Ramos (cell line): Measurements from ENCODE around the gene PBX3.

Experiments used
- in situ Hi-C: fragments of 300-500 bp; cut with MboI; formaldehyde crosslinking; loops from one replicate; pipeline ENCODE4 v1.14.3; 2022; ENCODE audit warnings: low sequenced_read_pairs; ENCODE audit not compliant: unreplicated experiment

PBX3 gene

DNA sequence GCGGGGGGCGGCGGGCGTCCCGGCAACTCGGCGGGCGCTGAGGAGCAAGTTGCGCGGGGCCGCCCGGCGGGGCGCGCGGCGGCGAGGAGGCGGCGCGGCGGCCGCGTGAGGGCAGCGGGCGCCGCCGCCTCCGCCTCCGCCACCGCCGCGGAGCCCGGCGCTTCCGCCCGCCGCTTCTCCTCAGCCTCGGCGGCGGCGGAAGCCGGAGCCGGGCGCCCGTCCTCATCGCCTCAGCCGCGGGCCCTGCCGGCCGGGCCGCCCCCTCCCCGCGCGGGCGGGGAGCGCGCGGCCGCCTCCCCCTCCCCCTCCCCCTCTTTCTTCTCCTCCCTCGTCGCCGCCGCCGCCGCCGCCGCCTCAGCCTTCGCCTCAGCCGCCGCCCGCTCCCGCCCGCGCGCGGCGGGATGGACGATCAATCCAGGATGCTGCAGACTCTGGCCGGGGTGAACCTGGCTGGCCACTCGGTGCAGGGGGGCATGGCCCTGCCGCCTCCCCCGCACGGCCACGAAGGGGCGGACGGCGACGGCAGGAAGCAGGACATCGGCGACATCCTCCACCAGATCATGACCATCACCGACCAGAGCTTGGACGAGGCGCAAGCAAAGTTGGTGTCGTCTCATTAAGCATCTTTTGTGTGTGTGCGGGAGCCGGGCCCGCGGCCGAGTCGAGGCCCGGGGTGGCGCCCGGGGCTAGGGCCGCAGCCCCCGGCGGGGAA, at the start of gene PBX3:
PBX3 (plus strand) TSS at position 321 of the 712 bp plus-strand sequence.
- in situ Hi-C loops: no loop called here

DNA sequence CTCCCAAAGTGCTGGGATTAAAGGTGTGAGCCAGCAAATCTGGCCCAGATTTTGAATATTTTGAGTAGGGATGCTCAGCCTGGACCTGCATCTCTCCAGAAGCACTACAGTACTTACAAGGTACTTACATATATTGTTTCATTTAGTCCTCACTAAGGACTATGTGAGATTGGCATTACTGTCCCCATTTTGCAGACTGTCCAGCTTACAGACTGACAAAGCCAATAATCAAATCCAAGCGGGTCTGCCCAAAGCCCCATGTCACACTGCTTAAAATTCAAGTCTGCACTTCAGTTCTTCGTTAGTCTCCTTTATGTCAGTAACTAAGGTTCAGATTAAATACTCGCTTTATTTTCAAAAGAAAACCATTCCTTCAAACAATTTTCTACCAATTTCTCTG, 47.3 kb upstream of the PBX3 start:
- in situ Hi-C loops: no loop called here

DNA sequence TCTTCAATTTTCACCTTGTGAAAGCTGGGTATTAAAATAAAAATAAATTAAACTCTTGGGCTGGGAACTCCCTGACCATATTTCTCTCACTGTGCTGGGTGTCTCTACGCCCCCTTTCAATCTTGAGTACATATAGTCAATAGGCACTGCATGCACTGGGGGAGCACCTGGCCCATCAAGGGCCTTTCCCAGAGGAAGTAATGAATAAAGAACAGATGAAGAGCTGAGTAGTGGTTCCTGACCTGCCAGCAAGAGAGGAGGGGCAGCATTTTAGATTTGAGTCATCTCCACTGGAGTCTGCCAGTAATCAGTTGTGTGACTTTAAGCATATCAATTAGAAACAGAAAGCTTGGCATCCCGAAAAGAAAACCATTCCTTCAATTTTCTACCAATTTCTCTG, 46.4 kb upstream of the PBX3 start:
- in situ Hi-C loops: no loop called here

DNA sequence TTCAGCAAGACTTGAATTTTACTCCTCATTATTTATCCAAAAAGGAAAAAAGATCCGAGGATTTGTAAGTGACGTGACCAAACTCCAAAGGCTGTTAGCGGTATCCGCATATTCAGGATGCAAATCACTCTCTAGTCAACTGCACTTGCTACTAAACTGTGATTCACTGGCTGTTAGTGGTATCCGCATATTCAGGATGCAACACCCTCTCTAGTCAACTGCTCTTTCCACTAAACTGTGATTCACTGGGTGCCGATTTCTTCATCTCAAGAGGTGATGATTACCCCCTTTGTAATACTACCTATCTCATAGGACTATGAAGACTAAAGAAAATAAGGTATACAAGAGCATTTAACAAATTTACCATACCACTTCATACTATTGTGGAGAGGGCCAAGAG, 45.8 kb upstream of the PBX3 start:
- in situ Hi-C loops: no loop called here

DNA sequence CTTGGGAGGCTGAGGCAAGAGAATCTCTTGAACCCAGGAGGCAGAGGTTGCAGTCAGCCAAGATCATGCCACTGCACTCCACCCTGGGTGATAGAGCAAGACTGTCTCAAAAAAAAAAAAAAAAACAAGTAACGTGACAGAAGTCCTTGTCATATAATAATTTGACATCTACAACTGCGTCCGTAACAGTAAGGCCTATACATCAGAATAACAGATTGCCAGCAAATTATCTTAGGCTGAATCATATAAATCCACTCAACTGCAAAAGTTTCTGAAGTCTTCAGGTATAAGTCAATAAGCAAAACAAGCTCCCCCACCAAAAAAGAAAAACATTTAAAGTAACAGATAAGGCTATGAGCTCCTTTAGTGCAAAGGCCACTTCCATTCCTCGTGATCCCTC, 43.5 kb upstream of the PBX3 start:
- in situ Hi-C loops: no loop called here

DNA sequence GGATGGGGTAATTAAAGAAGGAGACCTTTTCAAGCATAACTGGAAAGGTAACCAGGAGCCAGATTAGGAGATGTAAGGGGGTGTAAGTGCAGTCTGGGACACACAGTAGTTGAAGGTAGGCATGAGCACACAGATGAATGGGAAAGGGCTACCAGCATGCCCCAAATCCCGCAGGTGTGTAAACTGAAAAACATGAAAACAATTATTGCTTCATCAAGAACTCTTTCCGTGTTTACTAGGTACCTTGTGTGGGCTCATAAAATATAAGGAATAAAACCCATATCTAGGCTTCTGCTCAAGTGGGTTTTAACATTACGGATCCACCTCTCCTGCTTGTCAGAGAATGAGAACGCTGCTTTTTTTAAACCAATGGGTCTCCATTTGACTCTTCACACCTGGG, 41.3 kb upstream of the PBX3 start:
- in situ Hi-C loops: no loop called here

DNA sequence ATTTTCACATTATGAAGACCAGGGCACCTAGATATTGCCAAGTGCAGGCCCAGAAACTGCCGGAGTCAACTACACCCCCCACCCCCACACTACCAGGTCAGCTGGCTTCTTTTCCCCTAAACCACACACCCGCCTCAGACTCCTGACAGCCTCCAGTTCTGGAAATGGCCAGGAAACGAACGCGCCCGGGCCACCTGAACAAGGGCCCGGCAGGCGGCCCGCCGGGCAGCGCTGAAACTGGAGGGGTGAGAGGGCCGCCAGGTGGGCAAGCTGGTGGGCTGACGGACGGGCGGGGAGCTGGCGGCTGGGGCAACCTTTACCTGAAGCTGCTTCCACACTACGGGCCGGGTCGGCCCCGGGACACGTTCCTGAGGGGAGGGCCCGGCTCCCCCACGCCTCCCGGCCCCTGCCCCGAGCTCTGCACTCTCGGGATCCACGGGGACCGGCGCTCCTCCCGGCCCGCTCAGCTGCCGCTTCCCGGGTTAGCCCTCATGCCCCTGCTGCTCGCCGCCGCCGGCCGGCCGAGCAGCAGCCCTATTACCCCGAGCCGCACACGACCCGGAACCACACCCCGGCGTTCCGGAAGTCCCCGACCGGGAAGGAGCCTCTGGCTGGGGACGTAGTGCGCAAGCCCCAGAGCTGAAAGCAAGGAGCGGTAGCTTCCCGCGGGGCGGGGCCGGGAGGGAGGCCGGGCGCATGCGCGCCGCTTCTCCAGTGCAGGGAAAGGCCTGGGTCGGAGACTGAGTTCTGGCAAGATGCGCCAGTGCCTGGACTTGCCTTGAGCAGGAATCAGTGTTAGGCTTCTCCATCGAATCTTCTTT, 40.3 kb upstream of the PBX3 start, which contains the start of gene MAPKAP1:
MAPKAP1 (minus strand) TSS at position 558 of the 821 bp plus-strand sequence. CDS start 34,634 bp downstream, outside the sequence.
- in situ Hi-C loops: no loop called here

DNA sequence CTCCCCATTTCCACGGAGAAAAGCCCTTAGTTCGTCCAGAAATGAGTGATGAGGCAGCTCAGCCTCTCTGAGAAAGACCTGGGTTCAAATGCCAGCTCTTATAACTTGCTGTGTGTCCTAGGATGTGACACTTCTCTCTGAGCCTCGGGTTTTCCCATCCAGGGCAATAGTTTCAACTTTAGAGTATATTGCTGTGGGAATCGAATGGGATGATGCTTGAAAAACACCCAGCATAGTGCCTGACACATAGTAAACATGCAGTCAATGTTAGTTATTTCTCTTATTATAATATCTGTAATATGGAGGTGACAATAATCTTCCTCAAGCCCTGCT, 39.7 kb upstream of the PBX3 start:
- in situ Hi-C loops: no loop called here

DNA sequence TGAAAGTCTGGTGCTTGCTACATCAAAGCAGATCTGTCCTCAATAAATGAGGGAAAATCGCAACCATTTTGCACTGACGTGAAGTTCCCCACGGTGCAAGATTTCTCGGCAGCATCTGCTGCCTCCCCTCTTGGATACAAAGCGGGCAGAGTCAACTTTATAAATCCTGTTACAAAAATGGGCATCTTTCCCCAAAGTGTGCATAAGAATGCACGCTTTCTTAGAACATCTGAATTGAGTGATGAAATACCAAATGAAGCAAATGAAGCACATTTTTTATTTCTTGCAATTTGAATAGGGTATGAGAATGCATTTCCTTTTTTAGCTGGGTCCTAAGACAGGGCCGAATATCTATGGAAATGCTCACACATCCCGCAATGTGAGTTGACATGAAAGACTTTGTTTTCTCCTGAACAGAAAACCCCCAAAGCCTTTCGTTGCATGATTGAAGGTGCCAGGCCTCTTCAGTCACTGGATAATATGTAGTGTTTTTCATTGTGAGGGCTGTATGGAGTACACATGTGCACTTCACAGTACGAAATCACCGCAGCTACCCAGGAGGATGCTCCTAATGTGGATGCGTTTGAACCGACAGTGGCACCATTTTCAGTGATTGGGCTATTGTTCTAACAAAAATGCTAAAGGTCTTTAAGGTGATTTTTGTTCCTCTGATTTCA, 20.6 kb upstream of the PBX3 start:
- in situ Hi-C loops: no loop called here

DNA sequence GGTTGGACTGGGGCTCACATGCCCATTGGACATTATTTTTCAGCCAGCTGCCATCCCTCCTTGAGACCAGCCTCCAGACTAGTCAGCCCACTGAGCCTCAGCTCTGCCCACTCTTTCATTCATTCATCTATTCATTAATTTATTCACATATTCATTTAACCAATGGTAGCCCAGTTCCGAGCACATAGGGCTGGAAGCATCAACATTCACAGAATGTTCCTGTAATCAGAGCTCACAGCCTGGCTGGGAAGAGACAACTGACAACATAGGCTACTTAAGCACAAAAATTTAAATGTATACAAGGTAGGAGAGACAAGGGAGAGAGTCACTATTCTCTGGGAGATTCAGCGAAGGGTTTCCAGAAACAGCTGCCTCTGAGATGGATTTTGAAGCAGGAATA, 17.0 kb upstream of the PBX3 start:
- in situ Hi-C loops: no loop called here

DNA sequence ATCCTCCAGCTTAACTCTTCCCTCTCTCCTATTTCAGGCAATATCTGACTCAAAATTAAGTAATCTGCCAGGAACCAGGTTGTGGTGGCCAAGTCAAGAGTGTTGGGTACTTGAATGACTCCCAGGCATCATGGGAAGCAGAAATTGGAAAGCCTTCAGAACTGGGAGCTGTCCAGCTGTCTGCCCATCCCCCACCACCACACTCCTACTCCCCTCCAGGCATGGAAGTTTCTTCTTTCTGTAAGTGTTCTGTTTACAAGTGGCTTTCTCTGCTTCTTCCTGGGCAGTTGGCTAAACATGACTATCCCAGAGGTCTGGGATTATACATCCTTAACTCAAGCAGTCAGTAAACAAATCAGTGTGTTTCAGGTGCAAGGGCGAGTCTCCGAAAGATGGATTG, 14.6 kb upstream of the PBX3 start:
- in situ Hi-C loops: no loop called here

DNA sequence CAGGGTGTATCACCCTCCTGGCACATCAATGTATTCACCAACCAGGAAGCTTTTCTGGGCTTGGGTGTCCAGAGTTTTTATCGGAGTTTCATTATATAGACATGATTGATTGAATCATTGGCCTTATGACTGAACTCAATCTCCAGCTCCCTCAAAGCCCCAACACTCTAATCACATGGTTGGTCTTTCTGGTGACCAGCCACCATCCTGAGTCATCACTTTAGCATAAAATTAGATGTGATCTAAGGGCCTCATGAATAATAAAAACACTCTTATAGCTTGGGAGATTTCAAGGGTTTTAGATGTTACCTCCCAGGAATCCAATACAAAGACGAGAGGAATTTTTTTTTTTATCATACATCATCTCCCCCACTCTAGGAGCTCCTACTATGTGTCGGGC, 7.7 kb upstream of the PBX3 start:
- in situ Hi-C loops: no loop called here

DNA sequence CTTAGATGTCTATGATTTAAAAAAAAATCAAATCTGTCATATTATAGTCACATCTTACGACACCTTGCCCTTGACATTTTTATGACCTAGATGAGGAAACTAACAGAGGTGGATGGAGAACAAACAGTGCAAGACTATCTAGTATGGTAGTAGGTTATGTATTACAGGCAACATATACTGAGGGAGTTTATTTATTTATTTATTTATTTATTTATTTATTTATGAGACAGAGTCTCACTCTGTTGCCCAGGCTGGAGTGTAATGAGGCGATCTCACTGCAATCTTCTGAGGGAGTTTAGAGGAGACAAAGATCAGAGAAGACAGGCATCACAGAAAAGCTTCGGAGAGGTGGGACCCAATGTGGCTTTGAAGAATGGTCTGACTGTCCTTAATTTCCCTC, 4.5 kb upstream of the PBX3 start:
- in situ Hi-C loops: no loop called here

DNA sequence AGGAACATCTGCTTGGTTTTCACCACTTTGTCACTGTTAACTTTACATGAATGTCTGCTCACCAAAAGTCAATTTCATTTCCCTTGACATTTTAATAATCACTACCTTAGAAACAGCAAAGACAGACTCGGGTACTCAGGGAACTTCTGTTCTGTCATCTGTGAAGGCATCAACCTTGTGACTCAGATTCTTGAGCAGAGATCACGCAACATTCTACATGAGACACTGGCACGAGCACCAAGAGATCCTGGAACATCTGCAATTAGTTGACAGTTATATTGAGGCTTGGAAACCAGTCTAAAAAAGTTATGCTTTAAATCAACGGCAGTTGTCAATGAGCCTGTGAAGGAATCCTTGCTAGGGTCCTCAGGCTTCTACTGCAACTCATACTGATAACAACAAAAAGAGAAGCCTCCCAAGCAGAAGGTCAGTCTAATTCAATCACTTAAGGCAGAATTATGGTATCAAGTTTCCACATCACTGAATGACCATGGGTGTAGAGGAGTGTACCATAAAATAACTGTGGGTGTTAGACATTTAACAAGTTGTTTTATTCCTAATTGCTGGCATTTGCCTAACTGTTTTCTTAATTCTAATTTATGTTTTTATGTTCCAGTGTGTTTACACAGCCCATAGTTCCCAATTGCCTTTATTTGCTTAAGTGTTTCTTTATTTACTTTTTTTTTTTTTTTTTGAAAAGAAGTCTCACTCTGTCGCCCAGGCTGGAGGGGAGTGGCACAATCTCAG, 3.3 kb upstream of the PBX3 start:
- in situ Hi-C loops: no loop called here

DNA sequence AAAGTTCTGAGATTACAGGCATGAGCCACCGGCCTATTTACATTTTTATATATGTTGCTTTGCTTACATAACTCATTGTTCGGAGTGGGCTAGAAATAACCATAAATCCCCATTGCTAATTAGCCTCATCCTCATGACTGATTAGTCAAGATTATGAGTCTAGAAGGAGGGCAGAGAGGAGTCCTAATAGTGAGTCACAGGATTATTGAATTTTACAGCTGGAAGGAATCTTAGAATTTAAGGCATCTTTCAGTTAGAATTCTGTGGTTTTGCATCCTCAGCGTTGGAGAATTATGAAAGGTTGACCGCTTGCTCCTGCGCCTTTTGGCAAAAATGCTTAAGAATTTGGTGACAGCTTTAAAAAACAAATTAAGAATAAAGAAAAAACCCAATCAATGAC, 2.6 kb upstream of the PBX3 start:
- in situ Hi-C loops: no loop called here

DNA sequence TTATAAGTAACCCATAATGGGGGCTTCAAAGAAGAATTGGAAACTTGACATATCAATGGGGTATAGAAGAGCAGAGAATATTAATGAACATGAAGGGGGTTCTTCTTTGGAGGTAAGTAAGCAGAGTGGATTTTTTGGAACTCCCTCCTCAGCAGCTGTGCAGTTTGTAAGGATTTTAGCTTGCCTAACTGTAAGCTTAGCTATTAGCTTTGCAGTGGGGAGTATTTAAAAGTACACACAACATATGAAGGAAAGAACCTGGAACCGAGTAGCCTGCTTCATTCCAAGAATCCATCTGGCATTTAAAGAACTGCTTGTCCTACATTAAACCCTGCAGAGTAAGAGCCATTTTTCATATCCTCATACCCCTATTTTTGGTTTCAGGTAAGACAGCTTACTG, 2.2 kb upstream of the PBX3 start:
- in situ Hi-C loops: no loop called here

DNA sequence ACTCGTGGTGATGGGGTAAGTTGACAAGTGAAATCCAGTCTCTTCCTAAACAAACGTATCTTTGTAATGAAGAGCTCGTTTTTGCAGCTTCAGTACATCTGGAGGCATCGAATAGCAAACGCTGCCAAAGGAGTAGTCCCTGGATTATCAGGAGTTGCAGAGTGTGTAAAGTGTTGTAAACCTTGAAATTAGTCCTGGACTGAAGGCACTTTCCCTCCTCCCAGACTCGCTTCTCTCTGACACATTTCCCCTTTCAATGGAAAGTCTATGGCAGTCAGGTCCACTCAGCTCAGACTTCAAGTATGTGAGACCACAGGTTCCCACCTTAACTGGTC, 1.5 kb upstream of the PBX3 start:
- in situ Hi-C loops: no loop called here

DNA sequence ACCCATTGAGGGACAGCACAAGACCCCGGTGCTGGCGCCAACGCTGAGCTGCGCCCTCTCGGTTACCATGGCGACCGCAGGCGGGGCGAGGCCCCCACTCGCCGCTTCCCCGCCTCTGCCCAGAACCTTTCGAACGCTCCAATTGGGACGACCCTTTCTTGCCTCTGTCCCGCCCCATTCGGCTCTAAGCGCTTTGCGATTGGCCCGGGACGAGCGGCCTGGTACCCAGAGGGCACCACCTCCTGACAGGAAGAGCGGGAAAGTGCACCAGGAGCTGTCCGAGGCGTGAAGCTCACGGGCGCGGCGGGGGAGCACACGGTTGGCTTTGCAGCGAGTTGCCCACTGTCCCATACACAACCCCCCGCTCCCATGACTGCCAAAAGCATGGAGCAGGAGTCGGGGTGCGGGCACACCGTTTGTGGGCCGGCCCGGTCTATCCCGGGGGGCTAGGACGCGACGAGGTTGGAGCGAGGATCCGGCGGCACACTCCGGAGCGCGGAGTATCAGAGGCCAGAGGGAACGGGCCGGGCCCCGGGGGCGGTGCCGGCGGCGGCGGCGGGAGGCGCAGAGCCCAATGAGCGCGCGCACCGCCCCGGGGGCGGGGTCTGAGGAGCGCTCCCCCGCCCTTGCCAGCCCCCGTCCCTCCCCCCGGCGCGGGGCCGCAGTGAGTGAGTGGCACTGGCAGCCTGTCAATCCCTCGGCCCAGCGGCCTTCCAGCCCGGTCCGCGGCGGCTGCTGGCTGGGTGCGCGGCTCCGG, 978 bp upstream of the PBX3 start:
- in situ Hi-C loops: no loop called here

DNA sequence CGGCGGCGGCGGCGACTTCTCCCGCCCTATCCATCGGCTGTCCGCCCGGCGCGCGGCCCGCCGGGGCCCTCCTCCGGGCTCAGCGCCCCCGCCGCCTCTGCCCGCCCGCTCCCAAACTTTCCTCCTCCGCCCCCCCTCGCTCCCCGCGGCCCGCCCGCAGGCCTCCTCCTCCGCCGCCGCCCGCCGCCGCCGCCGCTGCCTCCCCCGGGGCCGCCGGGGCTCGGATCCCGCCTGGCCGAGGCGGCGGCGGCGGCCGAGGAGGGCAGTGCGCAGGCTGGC, 460 bp upstream of the PBX3 start:
- in situ Hi-C loops: no loop called here

DNA sequence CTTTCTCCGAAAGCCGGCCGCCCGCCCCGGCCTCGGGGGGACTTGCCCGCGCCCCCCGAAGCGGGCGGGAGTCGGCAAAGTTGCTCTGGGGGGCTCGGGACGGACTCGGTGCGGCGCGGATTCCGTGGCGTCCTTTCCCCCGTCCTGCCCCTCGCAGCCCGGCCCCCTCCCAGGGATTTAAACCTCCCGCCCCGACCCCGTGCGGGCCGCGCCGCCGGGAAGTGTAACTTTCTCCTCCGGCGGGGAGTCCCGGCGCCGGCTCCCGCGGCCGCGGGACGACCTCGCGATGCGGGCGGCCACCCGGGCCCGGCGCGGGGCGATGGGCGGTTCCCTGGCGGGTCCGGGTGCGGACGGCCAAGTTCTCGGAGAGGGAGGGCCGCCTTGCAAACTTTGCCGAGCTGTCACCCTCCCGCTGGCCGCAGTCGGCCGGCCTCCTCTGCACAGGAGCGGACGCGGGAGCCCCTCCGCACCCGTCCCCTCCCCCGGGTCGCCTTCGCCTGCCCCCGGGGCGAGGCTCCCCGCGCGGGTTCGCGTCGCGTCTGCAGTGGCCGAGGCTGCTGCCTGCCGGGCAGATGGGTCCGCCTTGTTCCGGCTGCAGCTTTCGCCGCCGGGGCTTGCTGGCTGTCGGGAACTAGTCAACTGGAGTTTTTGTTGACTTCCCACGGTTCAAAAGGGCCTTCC, 732 bp downstream of the PBX3 start:
- in situ Hi-C loops: no loop called here
